Smooth muscle cell (in vitro differentiated cells): ENCODE measurements around the gene TEX35. TPM values are rescaled to one million over a fixed set of nuclear protein-coding genes. Genes with fewer than 3 reads are reported as not detected.

ENCODE experiments used
- DNase-seq: peaks from one replicate; lab custom pipeline; 2025; ENCODE audit not compliant: unreplicated experiment; lab: John Stamatoyannopoulos, UW
- H2AFZ ChIP-seq: fragments of 200-600 bp; sonication (generic); 2 replicates; pipeline ENCODE4 v1.6.0; 2016; ENCODE audit warnings: antibody characterized with exemption, low read depth, mild to moderate bottlenecking
- H3F3A ChIP-seq: fragments of 200-600 bp; sonication (generic); 2 replicates; pipeline ENCODE4 v1.6.0; 2017; ENCODE audit warnings: antibody characterized with exemption, low read depth
- H3K27ac ChIP-seq: fragments of 200-600 bp; sonication (generic); 2 replicates; pipeline ENCODE4 v1.5.1; 2016; ENCODE audit warnings: low read depth, mild to moderate bottlenecking
- H3K27me3 ChIP-seq: fragments of 200-600 bp; sonication (generic); 2 replicates; pipeline ENCODE4 v1.6.1; 2016; ENCODE audit warnings: low read depth, mild to moderate bottlenecking
- H3K36me3 ChIP-seq: fragments of 200-600 bp; sonication (generic); 2 replicates; pipeline ENCODE4 v1.5.1; 2016; ENCODE audit warnings: low read depth
- H3K4me1 ChIP-seq: fragments of 200-600 bp; sonication (generic); 2 replicates; pipeline ENCODE4 v1.5.1; 2016; ENCODE audit warnings: low read depth
- H3K4me2 ChIP-seq: fragments of 200-600 bp; sonication (generic); 2 replicates; pipeline ENCODE4 v1.6.0; 2016; ENCODE audit warnings: mild to moderate bottlenecking
- H3K4me3 ChIP-seq: fragments of 200-600 bp; sonication (generic); 2 replicates; pipeline ENCODE4 v1.5.1; 2016; ENCODE audit warnings: mild to moderate bottlenecking
- H3K79me2 ChIP-seq: fragments of 200-600 bp; sonication (generic); 2 replicates; pipeline ENCODE4 v1.6.0; 2016; ENCODE audit warnings: low read depth, mild to moderate bottlenecking
- H3K9ac ChIP-seq: fragments of 200-600 bp; sonication (generic); 2 replicates; pipeline ENCODE4 v1.6.0; 2016; ENCODE audit warnings: low read depth
- H3K9me3 ChIP-seq: fragments of 200-600 bp; sonication (generic); replicated peaks from 2 replicates; pipeline ENCODE4 v1.5.1; 2016; ENCODE audit warnings: low read depth
- H4K20me1 ChIP-seq: fragments of 200-600 bp; sonication (generic); 2 replicates; pipeline ENCODE4 v1.6.0; 2016; ENCODE audit warnings: low read depth
- WGBS: methylation state at CpG from one replicate; pipeline ENCODE4 v1.1.7; 2016; ENCODE audit warnings: low lambda C conversion rate; 5-methylcytosine and 5-hydroxymethylcytosine counted together
- polyA plus RNA-seq: library from polyadenylated mRNA; unstranded; fragments of >200 nt; fragmentation: Nextera tagmentation; extraction: Ambion mirVana; gene quantifications from 2 replicates; pipeline ENCODE4 v1.2.1, GENCODE V29; 2016
- total RNA-seq: library from RNA; depleted of rRNA; stranded (reverse); fragments of >200 nt; gene quantifications from 2 replicates; pipeline ENCODE4 v1.2.3, GENCODE V29; 2014
- TF ChIP-seq, protein P1 (sequence below): fragments of 200-600 bp; sonication (generic); IDR thresholded peaks from 2 replicates; pipeline ENCODE4 v1.5.1; 2017; ENCODE audit warnings: borderline replicate concordance, mild to moderate bottlenecking, antibody characterized with exemption; ENCODE audit not compliant: insufficient read depth, poor library complexity, severe bottlenecking

Gene TEX35
- total and polyA plus RNA-seq, 2 experiments from 2014 or later, result not detected

DNA sequence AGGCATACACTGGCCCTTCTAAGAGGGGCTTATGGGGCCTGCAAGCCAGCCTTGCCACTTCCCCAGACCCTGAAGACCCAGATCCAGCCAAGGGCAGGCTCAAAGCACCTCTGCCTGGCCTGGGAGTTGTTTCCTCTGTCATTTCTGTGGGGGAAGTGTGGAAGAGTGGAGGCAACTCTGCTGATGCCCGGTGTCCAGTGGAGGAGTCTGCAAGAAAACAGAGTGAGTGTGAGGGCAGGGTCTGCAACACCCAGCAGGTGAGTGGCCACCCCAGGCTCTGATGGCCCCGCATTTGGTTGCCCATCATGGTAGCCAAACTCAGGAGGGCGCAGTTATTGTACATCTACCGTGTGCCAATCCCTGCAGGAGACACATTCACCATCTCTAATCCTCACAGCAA lies 24.5 kb upstream of the TEX35 start:
- H3K36me3 ChIP-seq, result no peaks in the 10 kb centered on the region
- H3K27me3 ChIP-seq, result no peaks in the 10 kb centered on the region
- H3K4me1 ChIP-seq, result no peaks in the 10 kb centered on the region
- H3K9me3 ChIP-seq, result no peaks in the 10 kb centered on the region
- no peaks in the 10 kb centered on the region for H3K79me2 ChIP-seq
- DNase-seq, result no peak
- TF ChIP-seq, protein P1, sequence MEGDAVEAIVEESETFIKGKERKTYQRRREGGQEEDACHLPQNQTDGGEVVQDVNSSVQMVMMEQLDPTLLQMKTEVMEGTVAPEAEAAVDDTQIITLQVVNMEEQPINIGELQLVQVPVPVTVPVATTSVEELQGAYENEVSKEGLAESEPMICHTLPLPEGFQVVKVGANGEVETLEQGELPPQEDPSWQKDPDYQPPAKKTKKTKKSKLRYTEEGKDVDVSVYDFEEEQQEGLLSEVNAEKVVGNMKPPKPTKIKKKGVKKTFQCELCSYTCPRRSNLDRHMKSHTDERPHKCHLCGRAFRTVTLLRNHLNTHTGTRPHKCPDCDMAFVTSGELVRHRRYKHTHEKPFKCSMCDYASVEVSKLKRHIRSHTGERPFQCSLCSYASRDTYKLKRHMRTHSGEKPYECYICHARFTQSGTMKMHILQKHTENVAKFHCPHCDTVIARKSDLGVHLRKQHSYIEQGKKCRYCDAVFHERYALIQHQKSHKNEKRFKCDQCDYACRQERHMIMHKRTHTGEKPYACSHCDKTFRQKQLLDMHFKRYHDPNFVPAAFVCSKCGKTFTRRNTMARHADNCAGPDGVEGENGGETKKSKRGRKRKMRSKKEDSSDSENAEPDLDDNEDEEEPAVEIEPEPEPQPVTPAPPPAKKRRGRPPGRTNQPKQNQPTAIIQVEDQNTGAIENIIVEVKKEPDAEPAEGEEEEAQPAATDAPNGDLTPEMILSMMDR, result no peak
- no peak overlapping the region for H2AFZ ChIP-seq
- no peak overlapping the region for H3K27ac ChIP-seq
- H3K9ac ChIP-seq, result no peak overlapping the region
- no peaks in the 10 kb centered on the region for H3F3A ChIP-seq
- no peaks in the 10 kb centered on the region for H4K20me1 ChIP-seq
- no peak overlapping the region for H3K4me2 ChIP-seq
- 96% methylated on average over 4 of the region's 4 CpGs for WGBS
- no peak overlapping the region for H3K4me3 ChIP-seq

DNA sequence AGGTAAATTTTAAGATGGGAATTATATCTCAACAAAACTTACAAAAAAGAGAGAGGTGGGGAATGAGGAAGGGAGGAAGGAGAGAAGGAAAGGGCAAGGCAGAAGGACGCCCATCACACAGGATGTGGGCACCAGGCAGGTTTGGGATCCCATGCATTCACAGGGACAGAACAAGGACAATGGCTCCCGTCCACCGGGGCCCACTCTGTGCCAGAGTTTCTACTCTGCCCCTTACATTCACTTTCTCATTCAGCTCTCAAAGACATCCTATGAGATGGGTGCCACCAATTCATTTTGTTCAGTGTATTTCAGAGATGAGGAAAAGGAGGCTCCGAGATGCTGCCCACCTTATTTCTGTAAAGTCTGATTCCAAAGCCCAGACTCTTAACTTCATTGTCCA lies 23.5 kb upstream of the TEX35 start:
- Histone ChIP-seq H3K9ac (no peak overlapping the region), H3K4me1 (no peaks in the 10 kb centered on the region), H3K79me2 (no peaks in the 10 kb centered on the region), H2AFZ (no peak overlapping the region), H3K36me3 (no peaks in the 10 kb centered on the region), H3K9me3 (no peaks in the 10 kb centered on the region), H3K27ac (no peak overlapping the region), H3K4me2 (no peak overlapping the region), H4K20me1 (no peaks in the 10 kb centered on the region), H3K4me3 (no peak overlapping the region), H3F3A (no peaks in the 10 kb centered on the region), H3K27me3 (no peaks in the 10 kb centered on the region)
- TF ChIP-seq, protein P1, result no peak
- no peak for DNase-seq
- WGBS, result 94% methylated on average over 4 of the region's 4 CpGs

DNA sequence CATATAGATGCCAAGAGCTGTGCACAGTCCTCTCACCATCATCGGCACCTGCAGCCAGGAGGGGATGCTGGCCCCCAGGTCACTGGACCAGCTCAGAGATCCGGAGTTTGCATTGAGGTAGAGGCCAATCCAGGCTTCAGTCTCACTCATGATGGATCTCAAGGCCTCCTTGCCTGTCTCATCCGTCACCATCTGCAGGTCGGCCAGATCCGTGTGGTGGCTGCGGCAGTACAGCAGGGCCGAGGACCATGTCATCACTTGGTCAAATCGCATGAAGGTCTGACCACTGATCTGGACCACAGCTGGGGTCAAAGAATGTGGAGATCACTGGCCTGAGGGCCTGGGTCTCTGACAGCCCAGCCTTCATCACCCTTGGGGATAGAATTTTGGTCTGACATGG lies 22.8 kb upstream of the TEX35 start:
- Histone ChIP-seq H3K4me1 (no peaks in the 10 kb centered on the region), H4K20me1 (no peaks in the 10 kb centered on the region), H3K27ac (no peak overlapping the region), H3K4me3 (no peak overlapping the region), H3F3A (no peaks in the 10 kb centered on the region), H3K36me3 (no peaks in the 10 kb centered on the region), H3K9ac (no peak overlapping the region), H2AFZ (no peak overlapping the region), H3K4me2 (no peak overlapping the region), H3K79me2 (no peaks in the 10 kb centered on the region), H3K9me3 (no peaks in the 10 kb centered on the region), H3K27me3 (no peaks in the 10 kb centered on the region)
- TF ChIP-seq, protein P1, result no peak
- no peak for DNase-seq
- 97% methylated on average over 8 of the region's 8 CpGs for WGBS

DNA sequence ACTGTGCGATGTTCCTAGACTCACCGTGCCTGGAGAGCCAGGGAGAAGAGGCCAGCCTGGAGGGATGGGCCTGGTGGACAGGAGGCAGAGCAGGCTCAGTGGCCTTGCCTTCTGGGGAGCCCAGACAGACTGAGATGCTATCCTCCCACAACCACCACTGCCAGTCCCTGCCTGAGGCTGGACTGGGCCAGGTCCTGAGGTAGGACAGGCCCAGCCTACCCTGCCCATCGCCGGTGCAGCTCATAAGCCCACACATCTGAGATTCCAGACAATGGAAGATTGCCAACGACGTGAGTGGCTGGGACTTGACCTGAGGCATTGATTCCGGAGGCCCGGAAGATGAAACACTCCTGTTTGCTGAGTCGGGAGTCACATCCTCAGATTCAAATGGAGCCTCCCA lies 21.9 kb upstream of the TEX35 start:
- Histone ChIP-seq H4K20me1 (no peaks in the 10 kb centered on the region), H3K4me3 (no peak overlapping the region), H3K79me2 (no peaks in the 10 kb centered on the region), H3K9ac (no peak overlapping the region), H3K27me3 (no peaks in the 10 kb centered on the region), H3F3A (no peaks in the 10 kb centered on the region), H3K36me3 (no peaks in the 10 kb centered on the region), H3K4me2 (no peak overlapping the region), H3K27ac (no peak overlapping the region), H3K9me3 (no peaks in the 10 kb centered on the region), H2AFZ (no peak overlapping the region), H3K4me1 (no peaks in the 10 kb centered on the region)
- TF ChIP-seq, protein P1, result no peak
- no peak for DNase-seq
- WGBS, result 91% methylated on average over 9 of the region's 9 CpGs
